Endothelial cell of umbilical vein (primary cell): Measurements from ENCODE around the gene ADGRB2.
A peak's percentile ranks its signal among the peaks of the same experiment; 100 is the strongest.

ENCODE experiments used
- CTCF ChIP-seq, 2 donors: IDR thresholded peaks; 1 replicate in 1 of 2; 2 replicates in 1 of 2; pipeline ENCODE4 v1.5.1; 2011; ENCODE audit warnings: low read length in 2 of 2, mild to moderate bottlenecking in 2 of 2, moderate library complexity in 2 of 2, control low read depth in 1 of 2, inconsistent platforms in 1 of 2, low read depth in 1 of 2; ENCODE audit not compliant: insufficient read depth in 1 of 2; ENCODE audit errors: extremely low read depth in 1 of 2
- EZH2 ChIP-seq: IDR thresholded peaks from 2 replicates; pipeline ENCODE4 v1.6.1; 2012; ENCODE audit warnings: borderline replicate concordance, low read depth, mild to moderate bottlenecking, moderate library complexity, low read length, inconsistent platforms; ENCODE audit not compliant: severe bottlenecking
- GATA2 ChIP-seq: IDR thresholded peaks from 2 replicates; pipeline ENCODE4 v1.7.0; 2011; ENCODE audit warnings: low read depth, mild to moderate bottlenecking, moderate library complexity, mixed read lengths, low read length; ENCODE audit not compliant: insufficient read length, insufficient read depth
- MAX ChIP-seq: IDR thresholded peaks from 2 replicates; pipeline ENCODE4 v1.6.1; 2011; ENCODE audit not compliant: insufficient read depth, insufficient read length
- POLR2A ChIP-seq: IDR thresholded peaks from 2 replicates; pipeline ENCODE4 v1.6.1; 2012; ENCODE audit warnings: low read depth, mild to moderate bottlenecking, control low read depth, low read length
- POLR2AphosphoS5 ChIP-seq: IDR thresholded peaks from 2 replicates; pipeline ENCODE4 v1.6.1; 2012; ENCODE audit warnings: low read depth, mild to moderate bottlenecking, control low read depth, low read length, moderate library complexity; ENCODE audit not compliant: insufficient read depth

- TF ChIP-seq MAX = no peak
- TF ChIP-seq CTCF (IDR thresholded peaks at IDR 0.05; ENCODE audit: extremely low read depth in 1 of 2, insufficient read depth in 1 of 2, low read depth in 1 of 2, low read length in 2 of 2) = no peak
- no peak for TF ChIP-seq POLR2AphosphoS5
- no peak for TF ChIP-seq POLR2A
- peak; percentile 51 for TF ChIP-seq EZH2
- no peak for TF ChIP-seq GATA2
These were observed 3.4 kb downstream of the ADGRB2 start for GRCh38 chr1:31760471-31761470.
